ENCODE data around the gene GREB1L.

GREB1L gene

GRCh38 chr18:21452796-21453510 is 210.9 kb downstream of the GREB1L start:
- DNase-seq, result no peak

- DNase-seq, result no peak
Observed at GRCh38 chr18:21453511-21453901, 211.5 kb downstream of the GREB1L start.

DNA sequence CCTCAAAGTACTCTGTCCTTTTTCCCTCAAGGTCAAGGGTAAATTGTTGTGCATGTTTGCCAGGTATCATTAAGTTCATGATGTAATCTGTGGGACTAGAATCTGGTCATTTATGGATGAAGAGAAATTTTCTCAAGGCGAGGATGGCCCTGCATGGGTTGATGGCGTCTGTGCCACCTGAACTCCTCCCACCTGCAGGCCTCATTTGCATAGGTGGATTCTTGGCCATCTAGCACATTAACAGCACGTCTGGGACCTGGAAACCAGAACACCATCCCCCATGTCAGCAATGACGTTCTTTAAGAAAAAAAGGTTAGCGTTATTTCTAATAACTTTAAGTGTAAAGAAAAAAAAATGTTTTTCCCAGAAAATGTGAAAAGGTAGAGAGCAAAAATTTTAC is 212.7 kb downstream of the GREB1L start:
- DNase-seq, result no peak

GRCh38 chr18:21456428-21457178 is 214.6 kb downstream of the GREB1L start:
- DNase-seq, result no peak

GRCh38 chr18:21457179-21457535 is 215.1 kb downstream of the GREB1L start:
- DNase-seq, result no peak

GRCh38 chr18:21458310-21458709 is 216.3 kb downstream of the GREB1L start:
- DNase-seq, result no peak

- DNase-seq, result no peak
Observed at GRCh38 chr18:21458788-21459187, 216.8 kb downstream of the GREB1L start.

GRCh38 chr18:21459706-21460286 is 217.8 kb downstream of the GREB1L start:
- no peak for DNase-seq

DNA sequence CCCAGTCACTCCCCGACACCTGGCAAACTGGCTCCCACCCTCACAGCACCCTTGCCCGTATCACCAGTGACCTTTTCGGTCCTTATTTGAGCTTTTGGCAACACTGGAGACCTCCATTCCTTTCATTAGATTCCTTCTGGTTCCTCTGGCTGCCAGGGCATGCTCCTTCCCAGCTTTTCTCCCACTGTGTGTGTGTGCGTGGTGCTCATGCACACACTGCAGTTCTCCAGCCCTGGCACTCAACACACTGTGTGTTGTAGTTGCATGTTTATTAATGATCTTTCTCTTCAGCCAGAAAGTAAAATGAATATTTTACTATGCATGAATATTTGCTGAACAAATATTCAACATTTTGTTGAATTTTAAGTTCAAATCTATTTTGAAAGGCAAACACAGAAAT is 219.4 kb downstream of the GREB1L start:
- DNase-seq, result no peak

GRCh38 chr18:21463718-21464117 is 221.7 kb downstream of the GREB1L start:
- DNase-seq, result no peak

GRCh38 chr18:21468514-21469164 is 226.6 kb downstream of the GREB1L start:
- DNase-seq, result no peak

GRCh38 chr18:21472741-21473140 is 230.7 kb downstream of the GREB1L start:
- no peak for DNase-seq

DNA sequence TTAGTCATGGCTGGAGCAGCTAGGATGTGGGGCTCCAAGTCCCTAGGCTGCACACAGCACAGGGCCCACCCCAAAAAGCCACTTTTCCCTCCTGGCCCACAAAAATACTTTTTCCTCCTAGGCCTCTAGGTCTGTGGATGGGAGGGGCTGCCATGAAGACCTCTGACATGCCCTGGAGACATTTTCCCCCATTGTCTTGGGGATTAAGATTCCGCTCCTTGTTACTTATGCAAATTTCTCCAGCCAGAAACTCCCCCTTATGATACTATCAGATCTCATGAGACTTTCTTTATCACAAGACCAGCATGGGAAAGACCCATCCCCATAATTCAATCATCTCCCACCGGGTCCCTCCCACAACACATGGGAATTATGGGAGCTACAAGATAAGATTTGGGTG is 232.6 kb downstream of the GREB1L start:
- DNase-seq, result no peak

DNA sequence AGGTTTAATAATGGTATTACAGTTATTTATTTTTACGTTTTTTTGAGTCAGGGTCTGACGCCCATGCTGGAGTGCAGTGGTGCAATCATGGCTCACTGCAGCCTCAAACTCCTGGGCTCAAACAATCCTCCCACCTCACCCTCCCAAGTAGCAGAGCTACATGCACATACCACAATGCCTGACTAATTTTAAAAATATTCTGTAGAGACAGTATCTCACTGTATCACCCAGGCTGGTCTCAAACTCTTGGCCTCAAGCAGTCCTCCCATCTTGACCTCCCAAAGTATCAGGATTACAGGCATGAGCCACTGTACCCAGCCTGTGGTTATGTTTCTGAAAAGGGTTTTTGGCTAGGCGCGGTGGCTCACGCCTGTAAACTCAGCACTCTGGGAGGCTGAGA is 237.7 kb downstream of the GREB1L start:
- no peak for DNase-seq

- no peak for DNase-seq
Observed at GRCh38 chr18:21481739-21482138, 239.7 kb downstream of the GREB1L start.

- no peak for DNase-seq
Observed at GRCh38 chr18:21483051-21483450, 241.0 kb downstream of the GREB1L start.

DNA sequence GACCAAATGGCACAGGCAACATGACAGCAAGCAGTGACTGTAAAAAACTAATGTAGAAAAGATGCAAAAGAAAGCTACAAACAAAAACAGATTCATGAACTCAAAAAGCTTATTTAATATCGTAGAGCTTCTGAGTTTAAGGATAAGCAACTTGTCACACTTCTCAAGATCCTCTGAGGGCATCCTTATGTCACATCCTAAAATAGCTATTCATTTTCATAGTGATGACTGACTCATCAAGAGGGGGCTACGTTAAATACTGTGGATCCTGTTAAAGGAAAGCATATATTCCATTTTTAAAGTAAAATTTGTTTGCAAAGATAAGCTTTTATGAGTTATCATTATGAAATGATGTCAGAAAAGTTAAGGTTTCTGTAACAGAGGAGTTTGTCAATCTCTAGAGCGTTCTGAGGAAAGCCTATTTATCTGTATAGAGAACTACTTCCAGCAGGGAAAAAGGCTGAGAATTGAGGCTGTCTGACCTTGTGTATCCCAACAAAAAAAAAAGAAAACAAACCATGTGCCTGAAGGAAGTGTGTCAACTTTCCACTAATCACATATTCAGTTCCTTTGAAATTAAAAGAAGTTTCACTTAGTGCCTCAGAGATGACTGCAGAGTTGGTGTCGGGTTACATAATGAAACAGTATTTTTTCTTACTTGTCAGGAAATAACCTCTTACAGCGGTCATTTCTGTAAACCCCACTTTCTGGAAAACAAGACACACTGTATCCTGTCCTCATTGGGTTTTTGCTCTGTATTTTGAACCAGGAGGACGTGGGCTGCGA is 243.0 kb downstream of the GREB1L start:
- DNase-seq, result no peak

GRCh38 chr18:21486905-21487437 is 244.9 kb downstream of the GREB1L start:
- DNase-seq, result no peak

DNA sequence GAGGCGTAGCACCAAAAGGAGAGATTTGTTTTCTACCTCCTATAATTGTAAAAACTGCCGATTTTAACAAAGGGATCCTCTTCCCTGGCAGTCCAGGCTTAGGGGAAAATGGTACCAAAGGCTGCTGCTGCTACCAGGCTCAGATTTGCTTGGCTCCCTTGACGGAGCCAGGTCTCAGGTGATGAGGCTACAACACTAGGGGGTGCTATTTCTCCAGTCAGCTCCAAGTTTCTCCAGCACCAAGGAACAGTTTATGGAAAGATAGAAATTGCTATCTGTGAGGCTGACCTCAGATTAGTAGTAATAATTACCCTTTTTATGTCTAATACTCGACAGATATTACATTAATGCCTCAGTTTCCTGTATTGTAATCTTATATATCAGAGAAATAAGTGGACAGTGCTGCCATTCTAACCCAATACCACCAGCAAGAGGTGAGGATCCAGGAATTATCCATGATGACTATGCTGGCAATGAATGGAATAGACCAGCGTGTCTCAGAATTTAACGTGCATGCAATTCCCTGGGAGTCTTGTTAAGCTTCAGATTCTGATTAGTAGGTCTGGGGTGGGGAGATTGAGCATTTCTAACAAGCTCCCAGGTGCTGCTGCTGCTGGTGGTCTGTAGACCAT is 247.2 kb downstream of the GREB1L start:
- peak; percentile 27 for DNase-seq

DNA sequence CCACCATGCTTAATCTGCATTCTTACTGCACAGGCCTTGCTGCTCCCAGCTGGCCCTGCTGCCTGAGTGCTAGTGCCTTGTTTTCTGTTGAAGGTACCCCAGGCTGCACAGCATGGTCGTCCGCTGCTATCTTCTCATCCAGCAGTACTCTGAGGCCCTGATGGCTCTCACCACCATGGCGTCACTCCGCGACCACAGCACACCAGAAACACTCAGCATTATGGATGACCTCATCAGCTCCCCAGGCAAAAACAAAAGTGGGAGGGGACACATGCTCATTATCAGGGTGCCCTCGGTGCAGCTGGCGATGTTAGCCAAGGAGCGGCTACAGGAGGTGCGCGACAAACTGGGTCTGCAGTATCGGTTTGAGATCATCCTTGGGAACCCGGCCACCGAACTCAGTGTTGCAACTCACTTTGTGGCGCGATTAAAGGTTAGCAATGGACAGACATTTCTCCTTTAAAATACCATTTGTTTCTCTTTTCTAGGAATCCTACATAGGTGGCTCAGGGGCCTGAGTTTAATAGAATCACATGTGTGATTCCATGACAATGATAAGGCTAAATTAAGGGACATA is 248.0 kb downstream of the GREB1L start:
- no peak for DNase-seq

GRCh38 chr18:21490748-21491147 is 248.7 kb downstream of the GREB1L start:
- no peak for DNase-seq

Data from CD4-positive, alpha-beta T cell treated with Interleukin-17A for 4 hours (primary cell).